HEK293 (cell line): ENCODE measurements around the gene GLIS1.

Experiments
- CTCF ChIA-PET: fragments of 350-600 bp; formaldehyde crosslinking; extraction: SDS; loops from one replicate; lab custom pipeline; 2021; ENCODE audit warnings: antibody characterized with exemption; lab: Yijun Ruan, JAX
- POLR2A ChIA-PET: fragments of 300-600 bp; formaldehyde crosslinking; extraction: SDS; loops from one replicate; lab custom pipeline; 2020; ENCODE audit warnings: antibody characterized with exemption, inconsistent platforms; lab: Yijun Ruan, JAX
- H3K27ac ChIP-seq: fragments of 200-500 bp; sonication (Bioruptor generic); 2 replicates; pipeline ENCODE4 v1.5.1; 2014; ENCODE audit warnings: low read depth, low read length, control low read depth, inconsistent platforms; ENCODE audit errors: extremely low read depth
- H3K36me3 ChIP-seq, 2 experiments: fragments of 200-500 bp in 1 of 2; sonication (Bioruptor generic) in 1 of 2; 1 replicate in 1 of 2; 2 replicates in 1 of 2; pipeline ENCODE4 v1.5.1; 2014 to 2017; ENCODE audit warnings: inconsistent platforms in 2 of 2, low read length in 2 of 2; ENCODE audit not compliant: control insufficient read depth in 2 of 2, insufficient read depth in 1 of 2
- H3K4me1 ChIP-seq: fragments of 200-500 bp; sonication (Bioruptor generic); 2 replicates; pipeline ENCODE4 v1.5.1; 2014; ENCODE audit warnings: mild to moderate bottlenecking, low read length, inconsistent platforms; ENCODE audit not compliant: control insufficient read depth, insufficient read depth
- H3K4me3 ChIP-seq: 2 replicates; pipeline ENCODE4 v1.5.1; 2011; ENCODE audit warnings: low read depth, mild to moderate bottlenecking, control low read depth, low read length, moderate library complexity
- H3K9me3 ChIP-seq: fragments of 200-500 bp; sonication (Bioruptor generic); 2 replicates; pipeline ENCODE4 v1.5.1; 2014; ENCODE audit warnings: low read depth, low read length, inconsistent platforms; ENCODE audit not compliant: control insufficient read depth, insufficient read depth
- HOXD13 ChIP-seq: sonication (generic); formaldehyde crosslinking; IDR thresholded peaks from 2 replicates; pipeline ENCODE4 v1.8.0; 2022; ENCODE audit warnings: missing genetic modification reagents, borderline replicate concordance
- KLF7 ChIP-seq: fragments of 450-650 bp; formaldehyde crosslinking; IDR thresholded peaks from 2 replicates; pipeline ENCODE4 v1.5.1; 2016; ENCODE audit warnings: missing biosample characterization, missing genetic modification characterization, borderline replicate concordance
- REPIN1 ChIP-seq: fragments of 450-650 bp; formaldehyde crosslinking; IDR thresholded peaks from 2 replicates; pipeline ENCODE4 v1.5.1; 2017; ENCODE audit warnings: missing biosample characterization, missing genetic modification characterization, low read depth
- SCRT2 ChIP-seq: fragments of 450-650 bp; formaldehyde crosslinking; IDR thresholded peaks from 2 replicates; pipeline ENCODE4 v1.5.1; 2016; ENCODE audit warnings: missing biosample characterization, missing genetic modification characterization
- ZBTB10 ChIP-seq: fragments of 450-650 bp; formaldehyde crosslinking; IDR thresholded peaks from 2 replicates; pipeline ENCODE4 v1.5.1; 2016; ENCODE audit warnings: missing biosample characterization, missing genetic modification characterization
- ZNF133 ChIP-seq: fragments of 450-650 bp; formaldehyde crosslinking; IDR thresholded peaks from 2 replicates; pipeline ENCODE4 v1.5.1; 2016; ENCODE audit warnings: missing biosample characterization, missing genetic modification characterization
- ZNF274 ChIP-seq, 2 experiments: fragments of 200-500 bp in 1 of 2; fragments of 450-650 bp in 1 of 2; sonication (Bioruptor generic) in 1 of 2; formaldehyde crosslinking in 1 of 2; IDR thresholded peaks; 2 replicates each; pipeline versions ENCODE4 v1.5.1 to v1.6.1; 2014 to 2016; ENCODE audit warnings: borderline replicate concordance in 1 of 2, inconsistent platforms in 1 of 2, low read length in 1 of 2, missing biosample characterization in 1 of 2, missing genetic modification characterization in 1 of 2
- ZNF449 ChIP-seq: fragments of 450-650 bp; formaldehyde crosslinking; IDR thresholded peaks from 2 replicates; pipeline ENCODE4 v1.5.1; 2017; ENCODE audit warnings: missing biosample characterization, mild to moderate bottlenecking, missing genetic modification characterization, moderate library complexity
- ZNF521 ChIP-seq: fragments of 450-650 bp; formaldehyde crosslinking; IDR thresholded peaks from 2 replicates; pipeline ENCODE4 v1.5.1; 2017; ENCODE audit warnings: missing biosample characterization, mild to moderate bottlenecking, missing genetic modification characterization
- ZNF558 ChIP-seq: fragments of 450-650 bp; formaldehyde crosslinking; IDR thresholded peaks from 2 replicates; pipeline ENCODE4 v1.5.1; 2016; ENCODE audit warnings: missing biosample characterization, missing genetic modification characterization
- ZNF596 ChIP-seq: fragments of 450-650 bp; IDR thresholded peaks from 2 replicates; pipeline ENCODE4 v1.5.0; 2018; ENCODE audit warnings: missing biosample characterization, mild to moderate bottlenecking, missing genetic modification characterization, moderate library complexity
- ZNF600 ChIP-seq: fragments of 450-650 bp; formaldehyde crosslinking; IDR thresholded peaks from 2 replicates; pipeline ENCODE4 v1.5.1; 2016; ENCODE audit warnings: missing biosample characterization, missing genetic modification characterization
- ZNF624 ChIP-seq: fragments of 450-650 bp; formaldehyde crosslinking; IDR thresholded peaks from 2 replicates; pipeline ENCODE4 v1.5.1; 2017; ENCODE audit warnings: missing biosample characterization, missing genetic modification characterization
- ZNF707 ChIP-seq: fragments of 450-650 bp; formaldehyde crosslinking; IDR thresholded peaks from 2 replicates; pipeline ENCODE4 v1.5.1; 2016; ENCODE audit warnings: missing biosample characterization, missing genetic modification characterization
- ZSCAN30 ChIP-seq: fragments of 450-650 bp; IDR thresholded peaks from 2 replicates; pipeline ENCODE4 v1.5.1; 2018; ENCODE audit warnings: missing biosample characterization, mild to moderate bottlenecking, missing genetic modification characterization, moderate library complexity
- ZSCAN4 ChIP-seq: fragments of 450-650 bp; formaldehyde crosslinking; IDR thresholded peaks from 2 replicates; pipeline ENCODE4 v1.5.1; 2017; ENCODE audit warnings: missing biosample characterization, missing genetic modification characterization

GLIS1 gene

GRCh38 chr1:53616511-53616910, 122.5 kb downstream of the GLIS1 start:
- CTCF ChIA-PET: interaction anchor here (0.6 to 1.6 kb wide), 7 partner anchors 8 to 65 kb away, joined by 3 to 6 read pairs (median 3); no protein-coding TSS in a partner anchor
- TF ChIP-seq KLF7 (tag by site-specific recombination) (no peak), ZNF624 (tag by site-specific recombination) (no peak), HOXD13 (no peak), ZBTB10 (no peak), ZNF449 (tag by site-specific recombination) (no peak), ZSCAN30 (tag by site-specific recombination) (no peak), REPIN1 (tag by site-specific recombination) (no peak), ZNF558 (tag by site-specific recombination) (no peak)
- Histone ChIP-seq H3K27ac (no peak overlapping the region), H3K36me3 (no peaks in the 10 kb centered on the region), H3K4me3 (no peak overlapping the region), H3K9me3 (no peaks in the 10 kb centered on the region), H3K4me1 (no peaks in the 10 kb centered on the region)
- POLR2A ChIA-PET: no interaction called here

GRCh38 chr1:53615101-53615500, 123.9 kb downstream of the GLIS1 start:
- no peak overlapping the region for H3K4me3 ChIP-seq
- H3K9me3 ChIP-seq: no peaks in the 10 kb centered on the region
- H3K27ac ChIP-seq: no peak overlapping the region
- no peak for TF ChIP-seq ZNF596 (tag by site-specific recombination)
- no peak for TF ChIP-seq ZNF600 (tag by site-specific recombination)
- TF ChIP-seq ZNF707 (tag by site-specific recombination): no peak
- no peak for TF ChIP-seq ZNF274 (IDR thresholded peaks at IDR 0.05; ENCODE audit: low read length)
- no peak for TF ChIP-seq ZNF274 (tag by site-specific recombination; IDR thresholded peaks at IDR 0.05; ENCODE audit: borderline replicate concordance)
- TF ChIP-seq ZNF133 (tag by site-specific recombination): no peak
- CTCF ChIA-PET: interaction anchor here (1.5 kb wide), 1 partner anchor 24 kb away, joined by 3 read pairs; no protein-coding TSS in a partner anchor
- H3K36me3 ChIP-seq: no peaks in the 10 kb centered on the region
- H3K4me1 ChIP-seq: no peaks in the 10 kb centered on the region
- POLR2A ChIA-PET: no interaction called here

- Histone ChIP-seq H3K4me3 (no peak overlapping the region), H3K36me3 (no peaks in the 10 kb centered on the region), H3K4me1 (no peaks in the 10 kb centered on the region), H3K27ac (no peak overlapping the region), H3K9me3 (no peaks in the 10 kb centered on the region)
- POLR2A ChIA-PET: no interaction called here
- CTCF ChIA-PET: no interaction called here
- TF ChIP-seq ZSCAN4 (peak; percentile 56), ZNF521 (tag by site-specific recombination) (no peak), SCRT2 (tag by site-specific recombination) (peak; percentile 65)
- TF ChIP-seq, all 188 proteins: peak for 2
Measured at GRCh38 chr1:53614231-53615021, 124.5 kb downstream of the GLIS1 start.
